Measurements from ENCODE around the gene MAGI2. TPM values are rescaled to one million over a fixed set of nuclear protein-coding genes. Genes with fewer than 3 reads are reported as not detected.

MAGI2 gene
- total and polyA plus RNA-seq, 9 donors, result 7.1 to 20.4 (median 18.7) TPM

DNA sequence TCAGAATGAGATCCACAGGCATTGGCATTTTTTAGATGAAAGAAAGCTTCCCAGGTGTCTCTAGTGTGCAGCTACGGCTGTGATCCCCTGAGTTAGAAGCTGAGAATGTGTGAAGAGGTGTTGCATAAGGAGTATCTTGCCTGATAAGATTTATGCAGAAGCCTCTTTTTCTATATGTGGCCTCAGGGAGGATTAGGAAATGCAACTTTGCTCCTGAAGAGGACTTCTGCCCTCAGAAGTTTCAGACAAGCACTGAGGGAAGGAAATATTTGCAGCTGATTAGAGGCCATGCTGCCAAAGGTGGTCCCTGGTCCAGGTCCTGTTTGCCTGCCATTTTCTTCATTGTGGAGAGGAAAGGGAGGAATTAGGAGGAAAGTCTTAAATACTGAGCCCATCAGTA lies 1103.1 kb downstream of the MAGI2 start:
- Histone ChIP-seq H3K27me3 (no peaks in the 10 kb centered on the region), H3K4me3 (no peak overlapping the region), H3K4me1 (ENCODE audit: insufficient read depth) (no peaks in the 10 kb centered on the region), H3K27ac (no peak overlapping the region), H3K9me3 (no peaks in the 10 kb centered on the region), H3K36me3 (no peaks in the 10 kb centered on the region)
- no peak for DNase-seq
- 74 to 96% (median 79%) methylated on average over 1 of the region's 1 CpG for whole genome bisulfite sequencing, 3 donors
- intact Hi-C loops (cut with DNase I), result no loop called here
- TF ChIP-seq EP300 (IDR thresholded peaks at IDR 0.05) (no peak), POLR2A (IDR thresholded peaks at IDR 0.05) (no peak)
- TF ChIP-seq, protein P1, sequence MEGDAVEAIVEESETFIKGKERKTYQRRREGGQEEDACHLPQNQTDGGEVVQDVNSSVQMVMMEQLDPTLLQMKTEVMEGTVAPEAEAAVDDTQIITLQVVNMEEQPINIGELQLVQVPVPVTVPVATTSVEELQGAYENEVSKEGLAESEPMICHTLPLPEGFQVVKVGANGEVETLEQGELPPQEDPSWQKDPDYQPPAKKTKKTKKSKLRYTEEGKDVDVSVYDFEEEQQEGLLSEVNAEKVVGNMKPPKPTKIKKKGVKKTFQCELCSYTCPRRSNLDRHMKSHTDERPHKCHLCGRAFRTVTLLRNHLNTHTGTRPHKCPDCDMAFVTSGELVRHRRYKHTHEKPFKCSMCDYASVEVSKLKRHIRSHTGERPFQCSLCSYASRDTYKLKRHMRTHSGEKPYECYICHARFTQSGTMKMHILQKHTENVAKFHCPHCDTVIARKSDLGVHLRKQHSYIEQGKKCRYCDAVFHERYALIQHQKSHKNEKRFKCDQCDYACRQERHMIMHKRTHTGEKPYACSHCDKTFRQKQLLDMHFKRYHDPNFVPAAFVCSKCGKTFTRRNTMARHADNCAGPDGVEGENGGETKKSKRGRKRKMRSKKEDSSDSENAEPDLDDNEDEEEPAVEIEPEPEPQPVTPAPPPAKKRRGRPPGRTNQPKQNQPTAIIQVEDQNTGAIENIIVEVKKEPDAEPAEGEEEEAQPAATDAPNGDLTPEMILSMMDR (IDR thresholded peaks at IDR 0.05), result no peak

GRCh38 chr7:78346827-78347226 lies 1106.6 kb downstream of the MAGI2 start:
- DNase-seq, result no peak
- Histone ChIP-seq H3K27ac (no peak overlapping the region), H3K9me3 (no peaks in the 10 kb centered on the region), H3K27me3 (no peaks in the 10 kb centered on the region), H3K4me3 (no peak overlapping the region), H3K4me1 (ENCODE audit: insufficient read depth) (no peaks in the 10 kb centered on the region), H3K36me3 (no peaks in the 10 kb centered on the region)
- TF ChIP-seq, protein P1 (IDR thresholded peaks at IDR 0.05), result no peak
- TF ChIP-seq POLR2A (IDR thresholded peaks at IDR 0.05) (no peak), EP300 (IDR thresholded peaks at IDR 0.05) (no peak)
- intact Hi-C loops (cut with DNase I), result no loop called here
- 89 to 93% (median 90%) methylated on average over 4 of the region's 4 CpGs for WGBS, 3 donors

DNA sequence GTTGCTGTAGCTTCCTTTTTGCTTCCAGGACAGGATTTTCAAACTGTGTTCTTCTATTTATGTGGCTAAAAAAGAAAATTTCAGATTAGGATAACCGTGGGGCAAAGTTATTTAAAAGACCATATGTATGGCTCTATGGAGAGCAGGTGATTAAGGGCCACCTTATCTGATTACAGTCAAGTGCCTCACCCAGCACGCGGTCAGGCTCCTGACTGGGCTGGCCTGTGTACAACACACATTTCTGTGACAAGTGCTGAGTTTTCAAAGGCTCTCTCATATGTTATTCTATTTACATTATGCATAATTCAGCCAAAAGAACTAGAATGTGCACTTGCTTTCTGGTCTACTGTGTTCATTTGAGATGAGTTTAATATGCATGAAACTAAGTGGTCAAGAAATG lies 1107.5 kb downstream of the MAGI2 start:
- H3K27ac ChIP-seq, result no peak overlapping the region
- TF ChIP-seq EP300 (IDR thresholded peaks at IDR 0.05) (no peak), POLR2A (IDR thresholded peaks at IDR 0.05) (no peak)
- TF ChIP-seq, protein P1 (IDR thresholded peaks at IDR 0.05), result no peak
- H3K4me1 ChIP-seq (ENCODE audit: insufficient read depth), result no peaks in the 10 kb centered on the region
- intact Hi-C loops (cut with DNase I), result no loop called here
- H3K9me3 ChIP-seq, result no peaks in the 10 kb centered on the region
- H3K27me3 ChIP-seq, result no peaks in the 10 kb centered on the region
- DNase-seq, result no peak
- H3K4me3 ChIP-seq, result no peak overlapping the region
- WGBS, 3 donors, result 85 to 89% (median 88%) methylated on average over 3 of the region's 3 CpGs
- H3K36me3 ChIP-seq, result no peaks in the 10 kb centered on the region

DNA sequence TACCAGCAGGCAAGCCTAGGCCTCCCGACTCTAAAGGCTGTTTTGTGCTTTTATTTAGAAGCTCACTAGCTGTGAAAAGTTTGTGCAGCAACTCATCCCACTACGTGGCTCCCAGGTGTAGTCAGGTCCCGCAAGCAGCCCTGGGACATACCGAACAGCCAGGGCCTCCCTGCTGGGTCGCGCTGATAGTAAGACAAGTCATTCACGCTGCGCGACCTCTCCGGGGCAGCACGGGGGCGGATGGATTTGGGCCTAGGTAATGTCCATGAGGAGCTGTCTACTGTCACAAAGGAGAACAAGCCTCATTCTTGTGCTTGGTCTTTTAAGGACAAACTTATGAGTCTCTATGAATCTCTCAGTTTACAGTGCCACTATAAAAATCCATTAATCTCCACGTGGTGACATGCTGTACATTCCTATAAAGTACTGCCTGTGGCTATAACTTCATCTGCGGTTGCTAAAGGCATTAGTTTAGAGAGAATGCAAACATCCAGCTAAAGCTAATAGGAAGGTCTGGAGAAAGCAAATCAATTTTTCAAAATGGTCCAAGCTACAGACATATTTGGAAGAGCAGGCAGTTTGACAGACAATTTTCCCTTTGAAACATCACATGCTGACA lies 1108.1 kb downstream of the MAGI2 start:
- no peaks in the 10 kb centered on the region for H3K4me1 ChIP-seq (ENCODE audit: insufficient read depth)
- intact Hi-C loops (cut with DNase I), result no loop called here
- WGBS, 3 donors, result 81 to 84% (median 81%) methylated on average over 14 of the region's 14 CpGs

More for the DNA sequence above, 1108.1 kb downstream of the MAGI2 start:
- no peak overlapping the region for H3K4me3 ChIP-seq
- no peak overlapping the region for H3K27ac ChIP-seq
- TF ChIP-seq EP300 (IDR thresholded peaks at IDR 0.05) (no peak), POLR2A (IDR thresholded peaks at IDR 0.05) (no peak)
- TF ChIP-seq, protein P1 (IDR thresholded peaks at IDR 0.05), result no peak
- no peaks in the 10 kb centered on the region for H3K27me3 ChIP-seq
- no peaks in the 10 kb centered on the region for H3K9me3 ChIP-seq
- no peak for DNase-seq
- no peaks in the 10 kb centered on the region for H3K36me3 ChIP-seq

Data from ovary (tissue), 9 donors.